Panc1 (cell line): Measurements from ENCODE around the gene GM2A. TPM values are rescaled to one million over a fixed set of nuclear protein-coding genes. Genes with fewer than 3 reads are reported as not detected.

Experiments used
- ATAC-seq: fragments of 200-7000 bp; cut with Tn5 transposase; 2 replicates; pipeline ENCODE4 v1.9.1; 2020; ENCODE audit warnings: mild to moderate bottlenecking, moderate library complexity
- BruUV-seq: library from RNA; stranded (reverse); fragments of 400-500 nt; replicated peaks from 2 replicates; lab custom pipeline; 2021; lab: Mats Ljungman, UMichigan
- CTCF ChIA-PET: fragments of 300-600 bp; sonication (Branson Sonifier 250); formaldehyde crosslinking; loops from one replicate; lab custom pipeline; 2022; ENCODE audit warnings: antibody characterized with exemption; lab: Charles Lee
- POLR2A ChIA-PET: fragments of 300-600 bp; sonication (Branson Sonifier 250); formaldehyde crosslinking; loops from one replicate; lab custom pipeline; 2022; ENCODE audit warnings: antibody characterized with exemption; lab: Charles Lee
- DNase-seq: peaks from one replicate; pipeline ENCODE4 v3.0.0-alpha.2; 2010; ENCODE audit warnings: low read depth, low spot score
- H3K27ac ChIP-seq: 2 replicates; pipeline ENCODE4 v1.5.1; 2011; ENCODE audit warnings: mild to moderate bottlenecking, low read length, inconsistent platforms
- H3K27me3 ChIP-seq: fragments of 200-500 bp; sonication (Bioruptor generic); 2 replicates; pipeline ENCODE4 v1.6.0; 2014; ENCODE audit warnings: low read length, inconsistent platforms; ENCODE audit not compliant: control insufficient read depth, insufficient read depth
- H3K36me3 ChIP-seq: fragments of 200-500 bp; sonication (Bioruptor generic); 2 replicates; pipeline ENCODE4 v1.5.1; 2014; ENCODE audit warnings: inconsistent platforms, mild to moderate bottlenecking, low read length, moderate library complexity; ENCODE audit not compliant: control insufficient read depth, insufficient read depth
- H3K4me1 ChIP-seq: 2 replicates; pipeline ENCODE4 v1.5.1; 2011; ENCODE audit warnings: inconsistent platforms, mild to moderate bottlenecking, low read length, moderate library complexity; ENCODE audit not compliant: control insufficient read depth, insufficient read depth
- H3K4me3 ChIP-seq, 2 experiments: 2 replicates each; pipeline ENCODE4 v1.5.1; 2011 to 2012; ENCODE audit warnings: low read depth in 2 of 2, low read length in 2 of 2, mild to moderate bottlenecking in 2 of 2, inconsistent platforms in 1 of 2, moderate library complexity in 1 of 2
- H3K9me3 ChIP-seq: fragments of 200-500 bp; sonication (Bioruptor generic); 2 replicates; pipeline ENCODE4 v1.5.1; 2014; ENCODE audit warnings: low read depth, mild to moderate bottlenecking, inconsistent platforms, low read length, moderate library complexity; ENCODE audit not compliant: control insufficient read depth, insufficient read depth
- CTCF ChIP-seq: fragments of 450-650 bp; IDR thresholded peaks from 2 replicates; pipeline ENCODE4 v1.5.1; 2017; ENCODE audit warnings: mild to moderate bottlenecking
- POLR2AphosphoS5 ChIP-seq: IDR thresholded peaks from 2 replicates; pipeline ENCODE4 v1.6.1; 2012; ENCODE audit warnings: mild to moderate bottlenecking, low read depth, low read length, moderate library complexity
- REST ChIP-seq, 2 experiments: IDR thresholded peaks; 2 replicates each; pipeline ENCODE4 v1.6.1; 2011 to 2012; ENCODE audit warnings: low read depth in 2 of 2, control low read depth in 1 of 2, low read length in 1 of 2, mild to moderate bottlenecking in 1 of 2, moderate library complexity in 1 of 2; ENCODE audit not compliant: insufficient read depth in 1 of 2
- SIN3A ChIP-seq: IDR thresholded peaks from 2 replicates; pipeline ENCODE4 v1.6.1; 2012; ENCODE audit warnings: low read depth, mild to moderate bottlenecking, low read length, moderate library complexity, borderline replicate concordance; ENCODE audit not compliant: insufficient read depth
- TCF7L2 ChIP-seq: IDR thresholded peaks from 2 replicates; pipeline ENCODE4 v1.6.1; 2011; ENCODE audit warnings: mild to moderate bottlenecking, low read depth, low read length, inconsistent platforms
- in situ Hi-C: cut with HindIII; loops from 2 replicates; pipeline ENCODE4 v1.10.0; 2016; ENCODE audit warnings: low sequenced_read_pairs, low pct_unique_long_range_greater_than_20kb
- intact Hi-C: fragments of 100-400 bp; cut with micrococcal nuclease; formaldehyde crosslinking; loops from one replicate; pipeline ENCODE4 v1.10.0; 2022; ENCODE audit not compliant: unreplicated experiment
- total RNA-seq: library from RNA; stranded (reverse); gene quantifications from one replicate; pipeline ENCODE4 v1.2.1, GENCODE V29; 2021; ENCODE audit not compliant: unreplicated experiment

Gene GM2A
- total RNA-seq, 1 experiment from 2014 or later = 40.7 TPM

GRCh38 chr5:151295138-151295537 is 42.2 kb downstream of the GM2A start:
- no TSS peak for BruUV-seq
- ChIA-PET CTCF (no interaction called here), POLR2A (no interaction called here)
- ATAC-seq (no peak), DNase-seq (no peak)
- peaks cover 2% of the 10 kb centered on the region; the same call in 1 of the 2 replicates for H3K4me1 ChIP-seq
- 0 out of 2 replicates have a peak, but pooled peaks cover 4% of the 10 kb centered on the region for H3K27me3 ChIP-seq
- TF ChIP-seq POLR2AphosphoS5 (no peak), REST (IDR thresholded peaks at IDR 0.05; ENCODE audit: insufficient read depth in 1 of 2, low read depth in 2 of 2, low read length in 1 of 2) (no peak), CTCF (no peak), TCF7L2 (no peak), SIN3A (no peak)
- in situ Hi-C loops = no loop called here
- no peak overlapping the region for H3K4me3 ChIP-seq
- H3K27ac ChIP-seq = no peak overlapping the region
- intact Hi-C loops = loop anchor here (10.0 kb wide), 1 partner anchor 170 kb away; no protein-coding TSS in a partner anchor
- H3K36me3 ChIP-seq = no peaks in the 10 kb centered on the region
- no peaks in the 10 kb centered on the region for H3K9me3 ChIP-seq

DNA sequence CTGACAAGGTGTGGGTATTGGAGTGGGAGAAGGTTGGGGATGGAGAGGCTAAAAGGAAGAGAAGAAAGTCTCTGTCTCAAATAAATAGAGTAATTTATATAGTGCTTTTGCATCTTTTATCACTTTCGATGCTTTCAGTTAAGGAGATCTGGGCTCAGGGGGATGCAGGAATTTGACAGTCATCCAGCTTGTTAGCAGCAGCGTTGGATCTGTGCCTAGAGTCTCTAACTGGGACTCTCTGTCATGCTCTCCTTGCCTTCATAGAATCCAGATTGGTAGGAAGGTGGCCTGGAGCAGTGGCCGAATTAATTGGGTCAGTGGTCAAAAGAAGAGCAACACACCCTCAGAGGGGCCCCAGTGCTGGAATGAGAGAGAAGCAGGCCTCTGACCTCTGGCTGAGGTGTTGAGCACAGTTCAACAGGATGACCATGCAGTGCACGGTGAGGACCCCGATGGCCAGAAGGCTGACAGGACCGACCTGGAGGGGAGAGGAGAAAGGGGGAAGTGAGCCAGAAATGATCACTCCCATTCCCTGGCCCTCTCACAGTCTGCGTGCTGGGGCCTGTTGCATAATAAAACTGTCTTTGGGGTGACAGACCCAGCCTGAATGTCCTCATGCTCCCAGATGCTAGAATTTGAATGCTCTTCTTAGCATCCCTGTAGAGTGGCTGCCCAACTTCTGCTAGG is 42.9 kb downstream of the GM2A start:
- CTCF ChIA-PET = no interaction called here
- in situ Hi-C loops = no loop called here
- intact Hi-C loops = loop anchor here (10.0 kb wide), 1 partner anchor 171 kb away; no protein-coding TSS in a partner anchor
- POLR2A ChIA-PET = no interaction called here
- TF ChIP-seq TCF7L2 (no peak), REST (IDR thresholded peaks at IDR 0.05; ENCODE audit: insufficient read depth in 1 of 2, low read depth in 2 of 2, low read length in 1 of 2) (no peak), CTCF (no peak), SIN3A (no peak), POLR2AphosphoS5 (no peak)
- H3K4me1 ChIP-seq = peaks cover 2% of the 10 kb centered on the region; the same call in 1 of the 2 replicates
- peaks cover 7% of the 10 kb centered on the region; the same call in 1 of the 2 replicates for H3K27me3 ChIP-seq
- no peak overlapping the region for H3K27ac ChIP-seq
- DNase-seq (no peak), ATAC-seq (no peak)
- no peak overlapping the region for H3K4me3 ChIP-seq
- BruUV-seq = no TSS peak
- no peaks in the 10 kb centered on the region for H3K9me3 ChIP-seq
- no peaks in the 10 kb centered on the region for H3K36me3 ChIP-seq
